ENCODE results near the gene CSNK1G1.

CSNK1G1 gene

DNA sequence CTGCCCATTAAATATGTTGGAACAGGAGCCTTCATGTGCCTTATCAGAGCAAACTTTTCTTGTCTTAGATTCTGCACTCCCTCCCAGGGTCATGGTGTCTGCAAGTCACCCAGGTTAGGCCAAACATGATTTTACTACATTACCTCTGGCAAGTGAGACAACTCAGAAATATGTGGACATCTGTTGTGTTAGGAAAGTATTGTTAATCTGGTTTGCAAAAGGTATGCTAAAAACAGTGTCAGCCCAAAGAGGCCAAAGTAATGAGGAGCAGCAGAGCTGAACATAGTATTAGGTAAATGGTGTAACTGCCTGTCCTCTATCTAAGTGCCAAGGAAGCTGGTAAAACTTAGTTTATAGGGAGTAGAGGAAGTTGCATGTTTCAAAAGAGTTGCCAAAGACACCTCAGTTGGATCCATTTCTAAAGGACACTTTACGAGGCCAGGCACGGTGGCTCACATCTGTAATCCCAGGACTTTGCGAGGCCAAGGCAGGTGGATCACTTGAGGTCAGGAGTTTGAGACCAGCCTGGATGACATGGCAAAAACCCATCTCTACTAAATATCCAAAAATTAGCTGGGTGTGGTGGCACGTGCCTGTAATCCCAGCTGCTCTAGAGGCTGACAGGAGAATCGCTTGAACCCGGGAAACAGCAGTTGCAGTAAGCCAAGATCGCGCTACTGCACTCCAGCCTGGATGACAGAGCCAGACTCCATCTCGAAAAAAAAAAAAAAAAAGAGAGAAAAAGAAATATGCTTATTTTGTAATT lies 170.6 kb downstream of the CSNK1G1 start:
- no peak for DNase-seq

DNA sequence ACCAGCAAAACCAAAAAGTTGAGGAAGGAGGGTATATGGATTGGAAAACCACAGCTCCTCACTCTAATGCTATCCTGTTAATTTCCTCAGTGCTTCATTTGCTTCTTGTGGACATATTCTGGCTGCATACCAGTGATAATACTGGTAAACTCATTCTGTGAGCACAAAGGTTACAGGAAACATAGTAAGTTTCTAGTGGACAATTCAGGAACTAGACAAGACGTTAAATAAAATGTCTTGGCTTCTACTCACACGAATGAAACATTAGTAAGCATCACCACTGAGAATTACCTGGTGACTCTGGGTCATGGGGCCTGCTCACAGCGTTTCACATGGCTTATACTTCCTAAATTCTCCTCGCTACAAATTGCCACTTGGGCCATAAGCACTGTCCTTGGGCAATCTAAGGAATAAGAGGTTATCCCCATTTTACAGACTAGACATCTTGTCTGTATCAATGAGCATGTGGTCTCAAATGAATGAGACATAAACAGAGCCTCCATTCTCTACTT lies 173.1 kb downstream of the CSNK1G1 start:
- DNase-seq, result no peak

DNA sequence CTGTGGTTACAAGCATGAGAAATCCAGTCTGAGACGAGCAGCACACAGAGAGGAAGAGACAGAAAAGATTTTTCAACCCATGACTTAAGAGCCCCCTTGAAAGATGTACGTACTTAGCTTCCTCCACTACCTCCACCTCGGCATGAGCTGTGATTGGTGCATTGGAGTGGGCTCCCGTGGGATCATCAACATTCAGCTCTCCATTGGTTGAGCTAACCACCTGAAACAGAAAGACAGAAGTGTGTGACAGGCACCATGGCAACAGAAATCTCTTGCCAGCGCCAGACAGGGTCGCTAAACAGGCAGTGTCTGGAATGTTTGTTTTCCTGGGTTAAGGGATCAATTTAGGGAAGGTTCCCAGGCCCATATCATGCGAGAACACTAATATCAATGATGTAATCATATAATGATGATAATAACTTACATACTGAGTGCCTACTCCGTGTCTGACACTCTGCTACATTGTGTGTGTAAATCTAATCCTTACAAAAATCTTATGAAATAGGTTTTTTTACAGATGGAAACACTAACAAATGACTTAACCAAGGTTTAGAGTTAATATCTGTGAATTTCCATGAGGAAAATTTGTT lies 175.6 kb downstream of the CSNK1G1 start:
- no peak for DNase-seq

DNA sequence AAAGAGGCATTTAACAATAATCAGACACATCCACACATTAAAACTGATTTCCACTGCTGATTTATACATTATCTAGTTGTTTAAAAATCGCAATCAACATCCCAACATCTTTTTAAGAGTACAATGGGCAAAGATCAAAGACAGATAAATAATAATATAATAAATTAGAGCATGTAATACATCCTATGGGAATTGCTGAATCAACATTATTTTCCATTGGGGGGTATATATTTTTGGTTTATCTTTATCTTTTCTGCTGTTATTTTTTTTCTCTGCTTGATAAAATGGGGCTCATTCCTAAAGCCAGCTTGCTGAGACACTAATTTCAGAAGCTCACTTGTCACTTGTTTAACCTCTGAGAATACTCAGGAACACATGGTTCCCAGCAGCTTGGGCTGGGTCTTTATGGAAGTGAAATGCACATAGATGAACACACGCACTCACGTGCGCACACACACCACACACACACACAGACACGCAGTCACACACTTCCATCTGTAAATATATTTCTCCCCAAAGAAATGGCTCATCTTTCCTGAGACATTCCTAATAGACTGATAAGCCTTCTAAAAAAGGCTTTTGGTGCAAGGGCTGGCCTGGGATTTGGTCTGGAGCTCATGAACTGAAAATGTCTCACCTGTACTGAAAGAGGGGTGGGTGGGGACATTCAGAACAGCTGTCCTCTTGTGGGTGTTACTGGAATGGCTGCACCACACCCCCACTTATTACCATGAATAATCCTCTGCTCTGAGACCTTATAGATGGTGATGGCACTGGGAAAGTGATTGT lies 189.7 kb downstream of the CSNK1G1 start:
- DNase-seq, result no peak

DNA sequence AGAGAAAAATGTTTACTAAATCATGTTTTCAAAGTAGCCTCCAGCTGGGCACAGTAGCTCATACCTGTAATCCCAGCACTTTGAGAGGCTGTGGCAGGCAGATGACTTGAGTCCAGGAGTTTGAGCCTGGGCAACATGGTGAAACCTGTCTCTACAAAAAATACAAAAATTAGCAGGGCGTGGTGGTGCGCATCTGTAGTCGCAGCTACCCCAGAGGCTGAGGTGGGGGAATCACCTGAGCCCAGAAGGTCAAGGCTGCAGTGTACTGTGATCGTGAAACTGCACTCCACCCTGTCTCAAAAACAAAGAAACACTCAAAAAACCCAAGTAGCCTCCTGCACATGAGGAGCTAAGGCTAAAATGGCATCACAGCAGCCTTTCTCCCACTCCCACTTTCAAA lies 191.5 kb downstream of the CSNK1G1 start:
- DNase-seq, result no peak

DNA sequence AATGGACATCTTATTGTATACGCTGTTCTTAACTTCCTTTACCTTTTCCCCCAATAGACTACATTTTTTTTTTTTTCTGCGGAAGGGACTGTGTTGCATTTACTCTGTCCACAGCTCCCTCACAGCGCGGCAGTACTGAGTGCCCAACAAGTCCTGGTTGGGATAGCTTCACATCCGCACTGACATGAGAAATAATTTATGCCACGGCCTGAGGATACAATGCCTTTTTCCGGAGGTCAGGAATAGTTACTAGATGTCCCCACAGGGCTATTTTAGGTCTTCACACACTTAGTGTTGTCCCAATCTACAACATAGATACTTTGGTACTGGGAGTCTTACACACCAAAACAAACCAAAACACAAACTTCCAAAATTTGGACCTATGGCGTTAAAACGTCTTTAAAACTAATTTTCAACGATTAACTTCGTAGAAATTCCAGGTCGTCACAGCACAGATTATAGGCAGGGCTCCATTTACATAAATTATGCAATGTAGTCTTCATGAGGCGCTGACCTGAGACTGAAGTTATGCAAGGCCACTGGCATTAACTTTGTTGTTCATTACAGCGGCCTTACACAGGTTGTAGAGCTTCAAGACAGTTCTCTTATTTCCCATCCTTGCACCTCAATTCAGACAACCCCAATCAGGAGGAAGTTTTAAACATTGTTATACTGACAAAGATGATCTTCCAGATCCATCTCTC lies 192.2 kb downstream of the CSNK1G1 start:
- no peak for DNase-seq

DNA sequence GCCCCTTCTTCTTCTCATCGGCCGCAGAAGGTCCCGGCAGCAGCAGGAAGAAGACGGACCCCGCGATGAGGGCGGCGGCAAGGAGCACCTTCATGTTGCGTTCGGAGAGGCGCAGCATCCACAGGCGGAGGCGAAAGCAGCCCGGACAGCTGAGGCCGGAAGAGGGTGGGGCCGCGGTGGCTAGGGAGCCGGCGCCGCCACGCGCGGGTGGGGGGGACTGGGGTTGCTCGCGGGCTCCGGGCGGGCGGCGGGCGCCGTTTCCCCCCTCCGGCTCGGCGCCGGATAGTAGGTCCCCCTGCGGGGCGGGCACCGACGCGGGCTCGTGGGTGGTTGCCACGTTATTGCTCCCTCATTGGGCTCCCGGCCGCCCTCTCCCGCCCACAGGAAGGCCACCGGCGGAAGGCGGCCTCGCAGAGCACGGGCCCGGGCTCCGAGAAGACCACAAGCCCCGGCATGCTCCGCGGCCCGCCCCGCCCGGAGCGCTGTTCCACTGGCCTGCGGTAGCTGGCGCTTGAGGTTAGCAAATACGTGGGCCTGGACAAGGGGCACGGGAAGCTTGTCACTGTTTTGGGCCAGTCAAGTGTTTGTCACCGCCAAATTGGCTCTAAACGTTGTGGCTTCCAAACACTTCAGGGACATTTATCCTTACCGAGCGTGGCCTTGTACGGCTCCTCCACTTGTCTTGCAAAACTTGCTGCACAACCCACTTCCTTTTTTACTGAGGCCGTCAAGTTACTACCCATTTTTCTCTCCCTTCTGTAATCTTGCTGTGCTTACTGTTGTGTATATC lies 192.9 kb downstream of the CSNK1G1 start, which contains the start of gene PPIB:
PPIB (minus strand) TSS at position 154 of the 790 bp plus-strand sequence; CDS start at position 118, 36 bp downstream.
- DNase-seq, result peak; percentile 94

DNA sequence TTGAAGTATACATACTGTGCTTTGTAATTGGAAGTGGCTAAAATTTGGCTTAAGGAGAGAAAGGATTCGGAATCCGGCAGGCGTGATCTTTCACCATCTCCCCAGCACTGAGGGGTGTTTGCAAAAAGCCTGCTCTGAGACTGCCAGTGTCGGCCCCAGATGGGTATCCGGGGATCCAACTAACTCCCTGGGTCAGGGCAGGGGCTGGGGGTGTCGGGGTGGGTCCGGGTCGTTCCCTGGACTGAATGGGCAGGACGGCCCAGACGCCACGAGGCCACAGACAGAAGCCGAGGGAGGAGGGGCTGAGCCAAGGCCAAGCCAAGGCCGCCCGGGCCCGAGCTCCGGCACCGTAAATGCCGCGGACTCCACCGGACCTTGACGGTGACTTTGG lies 193.5 kb downstream of the CSNK1G1 start:
- DNase-seq, result no peak

DNA sequence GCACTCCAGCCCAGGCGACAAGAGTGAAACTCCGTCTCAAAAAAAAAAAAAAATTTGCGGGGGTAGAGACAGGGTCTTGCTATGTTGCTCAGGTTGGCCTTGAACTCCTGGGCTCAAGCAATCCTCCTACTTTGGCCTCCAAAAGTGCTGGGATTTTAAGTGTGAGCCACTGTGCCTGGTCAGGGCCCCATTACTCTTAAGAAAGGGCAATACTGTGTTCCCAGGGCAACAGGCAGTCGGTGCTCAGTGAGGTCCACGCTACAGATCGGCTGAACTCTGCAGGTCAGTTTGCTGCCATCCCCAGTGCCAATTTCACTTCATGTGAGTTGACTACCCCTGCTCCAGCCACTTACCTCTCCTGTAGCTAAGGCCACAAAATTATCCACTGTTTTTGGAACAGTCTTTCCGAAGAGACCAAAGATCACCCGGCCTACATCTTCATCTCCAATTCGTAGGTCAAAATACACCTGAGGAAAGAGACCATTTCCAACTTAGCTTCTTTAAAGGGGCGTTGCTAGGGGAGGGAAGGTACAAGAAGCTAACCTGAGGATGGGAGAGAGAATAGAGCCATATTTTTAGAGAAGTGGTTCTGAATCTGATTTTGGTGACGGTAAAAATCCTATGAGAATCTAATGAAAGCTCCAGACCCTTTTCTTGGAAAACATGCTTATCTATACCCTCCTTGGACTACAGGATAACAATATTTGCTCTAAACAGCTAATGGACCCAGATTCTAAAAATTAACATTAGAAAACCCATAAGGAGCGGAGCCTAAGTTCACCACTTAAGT lies 194.1 kb downstream of the CSNK1G1 start:
- no peak for DNase-seq

DNA sequence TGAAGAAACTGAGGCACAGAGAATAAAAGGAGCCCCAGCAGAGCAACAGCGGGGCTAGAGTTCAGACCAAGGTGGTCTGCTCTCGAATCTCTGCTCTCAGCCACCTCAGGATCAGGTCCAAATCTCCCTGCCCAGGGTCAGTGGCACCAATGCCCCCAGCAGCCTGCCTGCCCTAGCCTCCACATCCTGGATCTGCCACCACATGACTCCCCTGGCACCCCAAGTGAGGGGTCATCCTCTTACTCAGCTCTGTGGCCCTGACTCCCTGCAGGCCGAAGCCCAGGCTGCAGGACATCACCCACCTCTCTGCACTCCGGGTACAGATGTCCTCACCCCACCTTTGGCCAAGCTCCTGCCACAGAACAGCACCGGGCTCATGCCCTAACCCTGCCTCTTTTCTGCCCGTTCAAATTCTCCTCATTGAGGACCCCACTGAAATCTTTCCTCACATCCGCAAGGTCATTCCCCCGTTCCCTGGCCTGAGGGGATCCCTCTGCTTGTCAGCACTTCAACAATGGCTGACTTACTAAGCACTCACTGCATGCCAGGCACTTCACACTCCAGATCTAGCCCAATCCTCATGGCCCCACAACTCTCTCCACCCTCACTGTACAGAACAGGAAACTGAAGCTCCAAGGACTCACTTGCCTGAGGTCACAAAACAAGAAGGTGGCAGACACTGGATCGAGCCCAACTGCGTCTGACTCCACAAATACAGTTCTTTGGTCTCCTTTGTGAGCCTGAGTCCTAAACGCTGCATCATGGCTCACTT lies 197.4 kb downstream of the CSNK1G1 start:
- DNase-seq, result no peak

DNA sequence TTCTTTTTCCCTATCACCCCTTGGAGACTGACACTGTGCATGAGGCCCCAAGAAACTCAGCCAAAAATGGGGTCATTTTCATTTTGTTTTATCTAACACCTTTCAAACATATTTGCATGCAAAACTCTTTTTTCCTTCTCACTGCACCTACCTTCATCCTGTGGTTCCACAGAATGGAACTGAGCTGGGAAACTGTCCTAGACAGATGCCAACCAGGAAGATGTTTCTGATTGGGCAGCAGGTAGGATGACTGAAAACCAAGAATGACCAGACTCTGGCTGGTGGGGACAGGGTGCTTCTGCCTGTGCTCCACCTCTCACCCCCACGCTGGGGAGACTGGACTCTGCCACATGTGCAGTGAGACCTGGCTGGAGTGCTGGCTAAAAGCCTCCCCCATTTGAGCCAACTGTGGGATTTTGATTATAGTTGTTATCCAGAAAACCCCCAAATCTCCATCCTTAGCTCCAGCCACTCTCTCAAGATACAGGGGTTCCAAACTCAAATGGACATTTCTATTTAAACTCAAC lies 198.3 kb downstream of the CSNK1G1 start:
- no peak for DNase-seq

DNA sequence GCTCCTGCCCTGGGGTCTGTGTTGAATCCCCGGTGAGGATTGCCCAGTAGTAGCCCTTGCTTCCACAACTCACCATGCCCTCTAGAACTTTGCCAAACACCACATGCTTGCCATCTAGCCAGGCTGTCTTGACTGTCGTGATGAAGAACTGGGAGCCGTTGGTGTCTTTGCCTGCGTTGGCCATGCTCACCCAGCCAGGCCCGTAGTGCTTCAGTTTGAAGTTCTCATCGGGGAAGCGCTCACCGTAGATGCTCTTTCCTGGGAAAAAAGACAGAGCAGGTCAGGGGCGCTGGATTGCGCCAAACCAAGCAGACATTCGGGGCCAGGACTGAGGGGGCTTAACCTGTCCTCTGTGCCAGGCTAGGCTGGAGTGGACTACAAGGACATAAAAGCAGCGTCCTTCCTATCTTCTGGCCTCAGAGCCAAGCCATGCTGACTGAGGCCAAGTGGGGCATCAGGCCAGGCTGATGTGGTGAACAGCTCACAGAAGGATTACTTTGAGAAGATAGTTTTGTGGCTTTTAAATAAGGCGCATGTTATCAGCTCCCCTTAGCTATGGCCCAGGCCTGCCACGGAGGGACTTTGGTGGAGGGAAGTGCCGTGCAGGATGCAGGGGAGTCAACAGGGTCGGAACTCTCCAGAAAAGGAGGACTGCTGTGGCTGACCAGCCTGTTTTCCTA lies 199.2 kb downstream of the CSNK1G1 start:
- DNase-seq, result no peak

DNA sequence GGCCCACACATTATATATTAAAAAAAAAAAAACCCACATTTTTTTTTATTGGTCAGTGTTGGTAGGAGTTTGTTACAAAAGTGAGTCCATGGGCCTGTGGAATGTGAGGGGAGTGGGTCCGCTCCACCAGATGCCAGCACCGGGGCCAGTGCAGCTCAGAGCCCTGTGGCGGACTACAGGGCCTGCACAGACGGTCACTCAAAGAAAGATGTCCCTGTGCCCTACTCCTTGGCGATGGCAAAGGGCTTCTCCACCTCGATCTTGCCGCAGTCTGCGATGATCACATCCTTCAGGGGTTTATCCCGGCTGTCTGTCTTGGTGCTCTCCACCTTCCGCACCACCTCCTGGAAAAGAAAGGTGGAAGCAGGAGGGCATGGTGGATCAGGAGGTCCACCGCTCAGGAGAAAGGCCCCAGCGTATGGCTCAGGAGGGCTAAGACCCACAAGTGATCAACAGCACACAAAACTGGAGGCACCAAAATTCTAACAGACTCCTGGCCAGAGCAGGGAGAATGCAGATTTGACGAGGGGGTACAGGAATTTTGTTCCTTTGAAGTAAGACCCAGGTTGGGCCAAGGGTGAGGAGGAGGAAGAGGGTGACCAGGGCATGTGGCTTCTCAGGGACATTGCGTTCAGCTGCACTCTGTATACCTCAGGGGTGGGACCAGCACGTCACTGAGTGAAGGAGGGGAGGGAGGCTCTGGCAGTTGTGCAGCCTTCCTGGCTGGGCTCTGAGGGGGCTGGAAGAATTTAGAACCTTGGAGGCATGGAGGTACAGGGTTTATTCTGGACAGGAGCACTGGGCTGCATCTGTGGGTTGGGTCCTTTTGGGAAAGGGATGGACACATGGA lies 199.9 kb downstream of the CSNK1G1 start:
- DNase-seq, result no peak

DNA sequence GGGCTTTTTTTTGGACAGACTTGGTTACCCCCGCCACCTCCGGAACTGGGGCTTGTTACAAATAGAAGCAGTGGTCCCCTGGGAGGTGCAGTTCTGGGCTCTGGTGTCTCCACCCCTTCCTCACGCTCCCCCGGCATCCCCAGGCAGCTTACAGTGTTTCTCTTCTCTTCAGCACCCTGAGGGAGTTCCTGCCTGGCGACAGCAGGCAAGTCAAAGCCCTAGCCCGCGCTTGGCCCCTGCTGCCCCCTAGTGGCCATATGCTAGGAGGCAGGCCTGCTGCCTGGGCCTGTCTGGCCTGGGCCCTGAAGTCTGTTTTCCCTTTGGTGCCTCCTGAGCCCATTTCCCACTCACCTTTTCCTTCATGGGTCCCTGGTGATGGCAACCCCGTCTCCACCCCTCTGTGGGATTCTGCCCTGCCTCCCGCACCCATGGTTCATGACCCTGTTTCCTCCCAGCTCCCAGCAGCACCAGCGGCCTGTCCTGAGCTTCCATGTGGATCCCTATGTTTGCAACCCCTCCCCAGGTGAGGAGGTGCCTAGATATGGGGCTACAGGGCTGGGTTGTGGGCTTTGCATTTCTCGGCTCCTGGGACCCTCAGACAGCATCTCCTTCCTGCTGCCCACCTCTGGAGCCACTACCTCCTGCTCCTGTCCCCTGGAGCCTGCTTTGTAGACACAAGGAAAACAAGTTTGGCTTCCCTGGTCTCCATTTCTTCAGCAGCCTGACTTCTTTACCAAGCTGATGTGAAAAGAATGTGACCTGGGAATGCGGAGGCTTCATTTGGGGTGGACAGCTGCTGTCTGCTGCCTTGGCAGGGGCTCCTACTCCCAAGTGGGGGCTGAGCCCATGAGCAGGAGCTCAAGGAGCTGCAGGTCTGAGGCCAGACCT lies 202.2 kb downstream of the CSNK1G1 start:
- DNase-seq, result peak; percentile 94

DNA sequence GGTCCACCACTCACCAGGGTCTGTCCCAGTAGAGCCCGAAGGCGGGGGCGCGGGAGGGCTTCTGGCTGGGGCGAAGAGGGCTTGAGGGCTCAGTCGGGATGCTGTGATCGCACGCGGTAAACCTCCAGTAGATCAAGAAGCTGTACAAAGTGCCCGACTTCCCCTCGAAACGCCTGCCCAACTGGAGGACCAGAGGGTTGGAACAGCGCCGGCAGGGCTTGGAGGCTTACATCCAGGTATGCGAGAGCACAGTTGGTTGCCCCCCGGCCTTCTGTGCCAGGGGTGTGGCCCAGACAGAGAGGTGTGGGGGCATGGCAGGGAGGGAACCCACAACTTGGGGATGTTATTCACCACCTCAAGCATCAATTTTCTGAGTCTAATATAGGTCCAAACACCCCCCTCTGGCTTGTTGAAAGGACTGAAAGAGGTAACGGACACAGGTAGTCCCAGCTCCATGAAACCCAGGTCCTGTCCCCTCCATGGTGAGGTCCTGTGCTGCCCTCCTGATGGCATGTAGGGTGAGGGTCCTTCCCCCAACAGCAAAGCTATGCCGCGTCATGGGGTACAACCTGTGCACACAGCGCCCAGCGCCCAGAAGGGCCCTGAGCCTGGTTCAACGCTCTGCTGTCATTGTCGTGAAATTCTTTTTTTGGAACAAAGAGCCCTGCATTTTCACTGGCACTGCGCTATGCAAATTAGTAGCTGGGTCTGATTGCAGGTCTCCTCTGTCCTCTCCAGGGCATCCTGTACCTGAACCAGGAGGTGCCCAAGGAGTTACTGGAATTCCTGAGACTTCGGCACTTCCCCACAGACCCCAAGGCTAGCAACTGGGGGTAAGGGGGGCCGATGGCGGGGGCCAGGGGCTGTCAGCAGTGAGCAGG lies 203.2 kb downstream of the CSNK1G1 start:
- DNase-seq, result peak; percentile 43

DNA sequence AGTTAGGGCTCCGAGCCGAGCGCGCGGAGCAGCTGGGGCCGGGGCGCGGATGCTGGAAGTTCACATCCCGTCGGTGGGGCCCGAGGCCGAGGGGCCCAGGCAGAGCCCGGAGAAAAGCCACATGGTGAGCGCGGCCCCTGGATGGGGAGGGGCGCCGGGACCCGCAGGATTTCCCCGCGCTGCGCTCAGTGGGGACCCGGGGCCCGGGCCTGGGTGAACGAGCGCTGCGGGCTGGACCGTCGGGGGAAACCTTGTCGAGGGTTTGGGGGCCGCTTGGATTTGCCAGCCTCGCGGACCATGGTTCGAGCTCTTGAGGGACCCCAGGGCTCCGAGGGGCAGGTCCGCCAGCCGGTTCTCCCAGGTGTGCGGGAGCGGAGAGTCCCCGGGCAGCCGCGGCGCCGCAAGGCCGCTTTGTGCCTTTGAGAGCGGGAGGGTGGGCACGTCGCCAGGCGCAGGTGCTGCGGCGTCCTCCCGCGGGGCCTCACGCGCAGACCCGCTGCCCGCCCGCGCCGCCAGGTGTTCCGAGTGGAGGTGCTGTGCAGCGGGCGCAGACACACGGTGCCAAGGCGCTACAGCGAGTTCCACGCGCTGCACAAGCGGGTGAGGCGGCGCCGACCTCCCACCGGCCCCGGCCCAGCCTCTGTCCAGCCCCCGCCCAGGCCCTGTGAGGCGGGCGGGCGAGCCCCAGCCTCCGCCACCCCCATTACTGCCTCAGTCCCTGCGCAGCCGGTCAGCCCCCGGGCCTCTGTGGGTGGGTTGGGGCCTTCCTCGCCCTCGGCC lies 204.1 kb downstream of the CSNK1G1 start, which contains the start of gene SNX22:
SNX22 (plus strand) TSS at position 5 of the 780 bp plus-strand sequence; CDS start at position 50, 45 bp downstream.
- DNase-seq, result peak; percentile 53

Measured in activated T-cell treated with anti-CD3 and anti-CD28 coated beads, Interleukin-2, amount 50 U/mL, for 1 hour (primary cell).